ENCODE data around the gene SOCS1. TPM values are rescaled to one million over a fixed set of nuclear protein-coding genes. Genes with fewer than 3 reads are reported as not detected.

The SOCS1 gene
- total and polyA plus RNA-seq, 2 of the 8 experiments (the other 6 are each of a cell fraction or from before 2014, with no cell fraction given): 21.0 to 48.9 TPM

DNA sequence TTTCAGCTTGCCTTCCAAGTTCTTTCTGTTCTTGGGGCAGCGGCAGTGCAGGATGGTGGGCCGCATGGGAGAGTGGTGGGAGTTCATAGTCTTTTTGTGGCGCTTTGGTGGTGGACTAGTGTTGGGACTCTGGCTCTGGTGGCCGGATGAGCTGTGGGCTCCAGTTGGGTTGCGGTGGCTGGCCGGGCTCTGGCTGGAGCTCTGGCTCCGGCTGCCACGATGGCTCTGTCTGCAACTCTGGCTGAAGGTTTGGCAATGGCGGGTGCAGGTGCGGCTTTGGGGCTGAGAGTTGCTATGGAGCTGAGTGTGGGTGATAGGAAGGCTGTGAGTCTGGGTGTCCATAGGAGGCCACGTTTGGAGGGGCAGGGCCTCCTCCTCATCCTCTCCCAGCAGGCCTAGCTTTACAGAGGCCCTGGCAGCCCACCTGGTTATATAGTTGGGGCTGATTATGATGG lies 12.9 kb upstream of the SOCS1 start, which contains the start of gene TNP2:
Gene TNP2 (minus strand): TSS at position 405 of the 455 bp plus-strand sequence. CDS start 63 bp downstream, at position 342.
- H3K4me1 ChIP-seq (replicated peaks in 1 of 4; ENCODE audit: control insufficient read depth in 3 of 4, insufficient read depth in 4 of 4, low read length in 3 of 4): peaks cover 0 to 3% (median 0%) of the 10 kb centered on the region in 4 experiments; a peak in 2 of 7 replicates
- no peak within 1 kb of the TSS for H3K56ac ChIP-seq (replicated peaks; ENCODE audit: insufficient read length, low read depth, low read length)
- no peak within 1 kb of the TSS for H3K14ac ChIP-seq (ENCODE audit: insufficient read length)
- no peaks in the 10 kb centered on the region for H3K79me1 ChIP-seq (ENCODE audit: low read depth, low read length)
- H3K4me2 ChIP-seq (ENCODE audit: insufficient read depth in 1 of 2, low read depth in 2 of 2, low read length in 2 of 2): no peak within 1 kb of the TSS
- H3K9me3 ChIP-seq (ENCODE audit: insufficient read depth in 2 of 2, low read depth in 1 of 2, low read length in 1 of 2): no peaks in the 10 kb centered on the region
- no peaks in the 10 kb centered on the region for H3K36me3 ChIP-seq (ENCODE audit: control insufficient read depth in 2 of 4, insufficient read depth in 4 of 4, low read length in 3 of 4)
- H4K5ac ChIP-seq (ENCODE audit: insufficient read length, low read depth, low read length): no peak within 1 kb of the TSS
- H2BK120ac ChIP-seq (replicated peaks; ENCODE audit: low read depth, low read length): no peak within 1 kb of the TSS
- H3K4me3 ChIP-seq (ENCODE audit: extremely low read depth in 1 of 4, insufficient read depth in 2 of 4, low read depth in 3 of 4, low read length in 4 of 4): no peak within 1 kb of the TSS
- ChIA-PET CTCF (ENCODE audit: partially characterized antibody) (interaction anchor here (0.6 to 8.1 kb wide), 9 partner anchors 7 to 391 kb away, joined by 3 to 79 read pairs (median 5); partner anchors contain the start of genes PRM2 and SOCS1), POLR2A (ENCODE audit: partially characterized antibody) (interaction anchor here (1.4 to 3.5 kb wide), 2 partner anchors 13 to 78 kb away, joined by 3 to 25 read pairs; partner anchors contain the start of gene SOCS1)
- H2BK20ac ChIP-seq (ENCODE audit: low read length): 0 out of 2 replicates have a peak within 1 kb of the TSS, but pooled peaks have one; percentile 29
- no peak for DNase-seq (ENCODE audit: low read depth in 1 of 2, low spot score in 2 of 2)
- no peak within 1 kb of the TSS for H3K9ac ChIP-seq (replicated peaks in 1 of 4; ENCODE audit: extremely low read depth in 1 of 4, low read depth in 3 of 4, low read length in 3 of 4)
- no peak within 1 kb of the TSS; the same call in 1 of the 2 replicates for H3K18ac ChIP-seq (ENCODE audit: extremely low read depth, low read length)
- H2AFZ ChIP-seq (ENCODE audit: low read length): no peak within 1 kb of the TSS
- no peaks in the 10 kb centered on the region for H4K20me1 ChIP-seq (replicated peaks in 1 of 2; ENCODE audit: control insufficient read depth in 1 of 2, insufficient read depth in 2 of 2, low read length in 2 of 2)
- no peak within 1 kb of the TSS for H3K23ac ChIP-seq (ENCODE audit: insufficient read length)
- no peak within 1 kb of the TSS for H4K91ac ChIP-seq (replicated peaks; ENCODE audit: insufficient read length, low read length)
- no peak for FAIRE-seq
- TF ChIP-seq CHD1 (IDR thresholded peaks at IDR 0.05; ENCODE audit: low read depth, low read length) (no peak), SIX5 (IDR thresholded peaks at IDR 0.05; ENCODE audit: low read depth, low read length) (no peak), YY1 (IDR thresholded peaks at IDR 0.05; ENCODE audit: low read depth, low read length) (no peak), HDAC2 (IDR thresholded peaks at IDR 0.05; ENCODE audit: borderline replicate concordance in 1 of 2, low read depth in 2 of 2, low read length in 2 of 2) (no peak), EGR1 (IDR thresholded peaks at IDR 0.05; ENCODE audit: borderline replicate concordance, low read depth, low read length) (no peak), RBBP5 (IDR thresholded peaks at IDR 0.05; ENCODE audit: borderline replicate concordance, low read depth, low read length) (no peak), HDAC6 (IDR thresholded peaks at IDR 0.05; ENCODE audit: low read depth, low read length) (no peak)
- TF ChIP-seq, protein P1, sequence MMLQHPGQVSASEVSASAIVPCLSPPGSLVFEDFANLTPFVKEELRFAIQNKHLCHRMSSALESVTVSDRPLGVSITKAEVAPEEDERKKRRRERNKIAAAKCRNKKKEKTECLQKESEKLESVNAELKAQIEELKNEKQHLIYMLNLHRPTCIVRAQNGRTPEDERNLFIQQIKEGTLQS (IDR thresholded peaks at IDR 0.05; ENCODE audit: insufficient read depth, low read depth, low read length): no peak
- 90% methylated on average over 11 of the region's 11 CpGs; no CpG with 5 or more reads in 1 of the 2 experiments for WGBS, 2 experiments (ENCODE audit: extremely low coverage in 1 of 2, insufficient coverage in 1 of 2, insufficient read length in 1 of 2, insufficient replicate concordance in 2 of 2, low coverage in 1 of 2, low lambda C conversion rate in 2 of 2, missing lambda C conversion rate in 1 of 2)
- H4K8ac ChIP-seq (ENCODE audit: extremely low read depth, insufficient read depth, low read length): no peak within 1 kb of the TSS; the same call in 1 of the 2 replicates
- H3K4ac ChIP-seq (replicated peaks; ENCODE audit: insufficient read length, low read depth, low read length): no peak within 1 kb of the TSS
- no peaks in the 10 kb centered on the region; the same call in 1 of the 2 replicates for H3K23me2 ChIP-seq (ENCODE audit: low read depth, low read length)
- H3K27me3 ChIP-seq (replicated peaks in 1 of 4; ENCODE audit: control insufficient read depth in 3 of 4, extremely low read depth in 1 of 4, insufficient read depth in 3 of 4, low read length in 3 of 4): no peaks in the 10 kb centered on the region
- no peak within 1 kb of the TSS for H2BK12ac ChIP-seq (ENCODE audit: low read depth, low read length)
- H2AK5ac ChIP-seq (ENCODE audit: low read depth, low read length): no peak within 1 kb of the TSS
- H2BK5ac ChIP-seq (ENCODE audit: low read depth, low read length): no peak within 1 kb of the TSS
- H3K27ac ChIP-seq (ENCODE audit: low read depth, low read length): no peak within 1 kb of the TSS
- 0 out of 2 replicates have a peak within 1 kb of the TSS, but pooled peaks have one; percentile 63 for H2BK15ac ChIP-seq (ENCODE audit: low read length)
- H3K79me2 ChIP-seq (ENCODE audit: control insufficient read depth in 1 of 2, insufficient read depth in 2 of 2, low read length in 2 of 2): no peaks in the 10 kb centered on the region

Data from H1 (cell line).